Activated naive CD4-positive, alpha-beta T cell treated with anti-CD3 and anti-CD28 coated beads, Interleukin-2, amount 50 U/mL, for 24 hours (primary cell): ENCODE measurements around the gene ODAD4.

Source experiments
- H3K27ac Mint-ChIP-seq: one replicate; pipeline ENCODE4 v1.8.0; 2021; ENCODE audit warnings: mild to moderate bottlenecking, mixed read lengths
- H3K27me3 Mint-ChIP-seq: one replicate; pipeline ENCODE4 v1.8.0; 2021; ENCODE audit warnings: mixed read lengths
- H3K36me3 Mint-ChIP-seq: one replicate; pipeline ENCODE4 v1.8.0; 2021; ENCODE audit warnings: mixed read lengths
- H3K4me1 Mint-ChIP-seq: one replicate; pipeline ENCODE4 v1.8.0; 2021; ENCODE audit warnings: mixed read lengths
- H3K4me3 Mint-ChIP-seq: one replicate; pipeline ENCODE4 v1.8.0; 2021; ENCODE audit warnings: mild to moderate bottlenecking, mixed read lengths
- H3K9me3 Mint-ChIP-seq: one replicate; pipeline ENCODE4 v1.8.0; 2021; ENCODE audit warnings: mixed read lengths

The ODAD4 gene

GRCh38 chr17:41907633-41908539 lies 22.5 kb upstream of the ODAD4 start:
- H3K27ac Mint-ChIP-seq = no peak overlapping the region
- H3K36me3 Mint-ChIP-seq = peaks cover 17% of the 10 kb centered on the region
- H3K9me3 Mint-ChIP-seq = no peaks in the 10 kb centered on the region
- no peaks in the 10 kb centered on the region for H3K27me3 Mint-ChIP-seq
- H3K4me1 Mint-ChIP-seq = no peaks in the 10 kb centered on the region
- no peak overlapping the region for H3K4me3 Mint-ChIP-seq

DNA sequence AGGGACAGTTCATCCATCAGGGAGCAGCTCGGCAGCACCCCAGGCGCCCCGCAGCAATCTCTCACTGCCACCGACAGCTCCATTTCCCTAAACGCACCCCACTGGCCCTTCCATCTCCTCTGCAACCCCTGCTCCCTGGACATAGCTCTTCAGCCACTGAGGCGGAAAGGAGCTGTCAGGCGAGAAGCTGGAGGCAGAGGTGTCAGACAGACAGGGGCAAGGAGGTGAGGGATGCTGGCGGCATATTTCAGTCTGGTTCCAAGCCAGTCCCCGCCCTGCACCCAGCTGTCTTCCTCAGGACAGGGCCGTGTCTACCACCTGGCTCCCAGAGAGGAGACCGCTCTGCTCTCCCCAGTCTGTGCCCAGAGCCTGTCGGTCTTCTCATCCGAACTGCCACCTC lies 21.3 kb upstream of the ODAD4 start:
- Mint-ChIP-seq H3K4me1 (peaks cover under 1% of the 10 kb centered on the region), H3K27ac (no peak overlapping the region), H3K9me3 (no peaks in the 10 kb centered on the region), H3K36me3 (peaks cover 14% of the 10 kb centered on the region), H3K27me3 (no peaks in the 10 kb centered on the region), H3K4me3 (no peak overlapping the region)

DNA sequence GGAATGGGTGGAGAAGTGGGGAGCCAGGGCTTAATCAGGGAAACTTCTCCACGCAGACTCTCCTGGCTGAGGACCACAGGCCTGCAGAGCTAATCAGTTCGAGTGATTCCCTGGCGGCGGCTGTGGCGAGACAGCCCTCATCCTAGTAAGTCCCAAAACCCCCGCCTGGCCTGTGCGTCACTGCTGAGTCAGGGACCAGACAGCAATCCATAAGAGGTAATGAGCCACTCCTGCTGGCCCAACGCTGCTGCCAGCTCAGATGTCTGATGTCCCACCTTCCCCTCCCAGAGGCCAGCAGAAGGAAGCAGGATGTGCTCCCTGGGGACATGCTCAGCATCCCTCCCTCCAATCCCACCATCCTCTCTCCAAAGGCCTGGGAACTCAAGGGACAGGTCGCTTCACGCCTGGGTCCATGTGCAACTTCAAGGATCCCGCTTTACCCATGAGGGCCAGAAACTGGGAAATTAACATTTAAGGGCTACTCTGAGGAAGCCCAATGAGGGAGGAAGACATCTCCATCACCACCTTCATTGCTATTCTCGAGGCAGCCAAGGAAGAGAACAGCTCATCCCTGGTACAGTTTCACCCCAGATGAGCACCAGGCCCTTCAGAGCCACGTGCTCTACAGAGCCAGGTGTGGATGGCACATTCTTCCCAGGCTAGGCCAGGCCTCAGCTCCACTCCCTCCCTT lies 19.6 kb upstream of the ODAD4 start:
- peaks cover 14% of the 10 kb centered on the region for H3K36me3 Mint-ChIP-seq
- H3K4me3 Mint-ChIP-seq = no peak overlapping the region
- peaks cover 15% of the 10 kb centered on the region for H3K4me1 Mint-ChIP-seq
- no peaks in the 10 kb centered on the region for H3K9me3 Mint-ChIP-seq
- no peak overlapping the region for H3K27ac Mint-ChIP-seq
- H3K27me3 Mint-ChIP-seq = no peaks in the 10 kb centered on the region

GRCh38 chr17:41912925-41913324 lies 17.5 kb upstream of the ODAD4 start:
- Mint-ChIP-seq H3K9me3 (no peaks in the 10 kb centered on the region), H3K4me1 (peaks cover 27% of the 10 kb centered on the region), H3K27ac (no peak overlapping the region), H3K36me3 (peaks cover 12% of the 10 kb centered on the region), H3K4me3 (no peak overlapping the region), H3K27me3 (no peaks in the 10 kb centered on the region)

- no peak overlapping the region for H3K4me3 Mint-ChIP-seq
- H3K27ac Mint-ChIP-seq = no peak overlapping the region
- no peaks in the 10 kb centered on the region for H3K27me3 Mint-ChIP-seq
- H3K9me3 Mint-ChIP-seq = no peaks in the 10 kb centered on the region
- peaks cover 27% of the 10 kb centered on the region for H3K4me1 Mint-ChIP-seq
- peaks cover 11% of the 10 kb centered on the region for H3K36me3 Mint-ChIP-seq
Measured at GRCh38 chr17:41913798-41914197, 16.6 kb upstream of the ODAD4 start.

DNA sequence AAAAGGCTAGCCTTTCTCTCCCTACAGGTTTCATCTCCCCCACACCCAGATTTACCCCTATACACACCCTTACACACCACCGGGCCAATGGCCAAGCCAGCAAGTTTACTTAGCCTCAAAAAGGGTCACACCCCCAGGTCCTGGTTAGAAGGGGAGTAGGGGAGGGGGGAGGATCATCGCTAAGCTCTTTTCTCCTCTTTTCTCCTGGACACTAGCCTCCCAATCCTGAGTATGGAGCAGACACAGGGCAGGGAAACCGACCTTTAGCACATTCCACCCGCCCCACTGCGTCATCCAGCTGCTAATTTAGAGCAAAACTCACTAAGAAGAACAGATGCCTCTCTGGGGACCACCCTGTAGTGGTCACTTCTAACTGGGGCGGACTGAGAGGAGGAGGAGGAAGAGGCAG lies 16.1 kb upstream of the ODAD4 start:
- Mint-ChIP-seq H3K27me3 (no peaks in the 10 kb centered on the region), H3K27ac (no peak overlapping the region), H3K36me3 (peaks cover 10% of the 10 kb centered on the region), H3K4me1 (peaks cover 27% of the 10 kb centered on the region), H3K4me3 (no peak overlapping the region), H3K9me3 (no peaks in the 10 kb centered on the region)

GRCh38 chr17:41915020-41915419 lies 15.4 kb upstream of the ODAD4 start:
- Mint-ChIP-seq H3K27ac (no peak overlapping the region), H3K4me1 (peaks cover 28% of the 10 kb centered on the region), H3K4me3 (no peak overlapping the region)

DNA sequence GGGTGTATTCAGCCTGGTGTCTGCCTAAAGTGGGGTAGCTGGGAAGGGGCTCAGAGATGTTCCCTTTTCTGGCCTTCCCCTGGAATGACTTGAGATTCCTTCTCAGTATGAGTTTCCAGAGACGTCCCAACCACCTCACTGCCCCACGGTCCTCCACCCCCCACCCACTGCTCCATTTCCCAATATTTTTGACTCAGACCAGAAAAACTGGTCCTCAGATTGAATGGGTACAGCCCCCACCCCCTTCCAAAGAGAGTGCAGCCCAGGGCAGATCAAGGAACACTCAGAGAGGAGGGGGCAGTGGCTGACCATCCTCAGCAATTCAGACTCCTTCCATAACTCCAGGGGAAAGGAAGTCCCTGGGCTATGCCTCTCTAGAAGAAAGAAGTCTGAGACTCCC lies 14.9 kb upstream of the ODAD4 start:
- no peak overlapping the region for H3K27ac Mint-ChIP-seq
- no peaks in the 10 kb centered on the region for H3K27me3 Mint-ChIP-seq
- H3K4me3 Mint-ChIP-seq = peak overlapping the region; percentile 13
- peaks cover 31% of the 10 kb centered on the region for H3K4me1 Mint-ChIP-seq
- no peaks in the 10 kb centered on the region for H3K9me3 Mint-ChIP-seq
- H3K36me3 Mint-ChIP-seq = peaks cover 7% of the 10 kb centered on the region

More at GRCh38 chr17:41915020-41915419, 15.4 kb upstream of the ODAD4 start:
- Mint-ChIP-seq H3K9me3 (no peaks in the 10 kb centered on the region), H3K36me3 (peaks cover 7% of the 10 kb centered on the region), H3K27me3 (no peaks in the 10 kb centered on the region)

DNA sequence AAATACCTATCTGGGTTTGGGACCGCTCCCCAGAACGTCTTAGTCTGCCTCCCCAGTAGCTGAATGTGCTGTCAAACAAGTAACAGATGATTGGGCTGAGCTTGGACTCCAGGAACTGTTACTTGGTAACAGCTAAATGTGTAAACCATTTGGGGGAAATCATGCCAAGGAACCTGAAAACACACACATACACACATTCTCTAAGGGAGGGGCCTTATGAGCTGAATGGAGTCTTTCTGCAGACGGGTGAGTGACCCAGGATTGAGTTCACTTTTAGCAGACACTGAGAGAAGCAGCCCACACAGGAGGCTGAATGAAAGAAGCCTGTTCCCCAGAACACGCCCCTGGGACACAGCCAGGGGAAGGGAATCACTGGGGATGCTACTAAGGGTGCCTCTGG lies 13.2 kb upstream of the ODAD4 start:
- H3K9me3 Mint-ChIP-seq = no peaks in the 10 kb centered on the region
- peak overlapping the region; percentile 89 for H3K4me3 Mint-ChIP-seq
- peaks cover 7% of the 10 kb centered on the region for H3K36me3 Mint-ChIP-seq
- H3K27me3 Mint-ChIP-seq = no peaks in the 10 kb centered on the region
- H3K27ac Mint-ChIP-seq = peak overlapping the region; percentile 68
- peaks cover 31% of the 10 kb centered on the region for H3K4me1 Mint-ChIP-seq

GRCh38 chr17:41917679-41918313 lies 12.6 kb upstream of the ODAD4 start:
- Mint-ChIP-seq H3K4me3 (peak overlapping the region; percentile 89), H3K36me3 (peaks cover 2% of the 10 kb centered on the region), H3K27ac (peak overlapping the region; percentile 68), H3K27me3 (no peaks in the 10 kb centered on the region), H3K9me3 (no peaks in the 10 kb centered on the region), H3K4me1 (peaks cover 31% of the 10 kb centered on the region)

DNA sequence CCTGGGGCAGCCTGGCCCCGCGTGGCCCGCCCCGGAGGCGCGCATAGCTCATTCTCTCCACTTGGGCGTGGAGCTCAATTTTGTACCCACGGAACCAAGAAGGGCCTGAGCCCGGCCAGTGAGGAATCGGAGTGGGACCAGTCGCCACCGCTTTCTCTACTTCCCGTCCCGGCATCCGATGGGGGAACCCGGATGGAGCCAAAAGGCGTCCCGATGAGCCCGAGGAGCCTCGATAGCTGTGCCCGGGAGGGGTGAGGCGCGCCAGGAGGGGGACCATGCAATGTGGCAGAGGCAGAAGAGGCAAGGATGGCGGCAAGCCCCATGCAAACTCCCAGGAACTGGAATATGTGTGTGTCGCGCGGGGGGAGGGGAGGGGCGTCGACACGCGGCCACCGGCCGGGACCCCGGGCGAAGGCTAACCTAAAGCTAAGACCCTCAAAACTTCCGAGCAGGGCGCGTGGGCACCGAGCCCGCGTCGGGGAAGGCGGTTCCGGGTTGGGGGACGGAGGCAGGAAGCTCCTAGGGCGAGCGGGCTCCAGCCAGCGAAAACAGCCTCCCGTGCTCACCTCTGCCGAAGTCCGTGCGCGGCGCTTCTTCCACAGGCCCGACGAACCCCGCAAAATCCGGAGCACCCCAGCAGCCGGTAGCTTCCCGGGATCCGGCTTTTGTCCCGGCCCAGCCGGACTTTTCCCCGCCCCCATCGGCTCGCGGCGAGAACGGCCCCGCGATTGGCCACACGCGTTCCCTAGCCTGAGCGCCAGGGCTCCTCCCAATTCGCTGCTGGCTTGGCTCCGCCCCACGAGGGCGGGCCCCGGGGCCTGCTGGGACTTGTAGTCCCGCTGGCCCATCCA lies 11.9 kb upstream of the ODAD4 start, which contains the start of gene ACLY:
Gene ACLY, minus strand, starts transcription at position 638 of the 851 bp plus-strand sequence. CDS start 5,078 bp downstream, outside the sequence.
- H3K4me1 Mint-ChIP-seq = peaks cover 31% of the 10 kb centered on the region
- H3K36me3 Mint-ChIP-seq = peaks cover 2% of the 10 kb centered on the region
- no peaks in the 10 kb centered on the region for H3K9me3 Mint-ChIP-seq
- no peaks in the 10 kb centered on the region for H3K27me3 Mint-ChIP-seq
- H3K4me3 Mint-ChIP-seq = peak within 1 kb of the TSS; percentile 89
- H3K27ac Mint-ChIP-seq = peak within 1 kb of the TSS; percentile 80

DNA sequence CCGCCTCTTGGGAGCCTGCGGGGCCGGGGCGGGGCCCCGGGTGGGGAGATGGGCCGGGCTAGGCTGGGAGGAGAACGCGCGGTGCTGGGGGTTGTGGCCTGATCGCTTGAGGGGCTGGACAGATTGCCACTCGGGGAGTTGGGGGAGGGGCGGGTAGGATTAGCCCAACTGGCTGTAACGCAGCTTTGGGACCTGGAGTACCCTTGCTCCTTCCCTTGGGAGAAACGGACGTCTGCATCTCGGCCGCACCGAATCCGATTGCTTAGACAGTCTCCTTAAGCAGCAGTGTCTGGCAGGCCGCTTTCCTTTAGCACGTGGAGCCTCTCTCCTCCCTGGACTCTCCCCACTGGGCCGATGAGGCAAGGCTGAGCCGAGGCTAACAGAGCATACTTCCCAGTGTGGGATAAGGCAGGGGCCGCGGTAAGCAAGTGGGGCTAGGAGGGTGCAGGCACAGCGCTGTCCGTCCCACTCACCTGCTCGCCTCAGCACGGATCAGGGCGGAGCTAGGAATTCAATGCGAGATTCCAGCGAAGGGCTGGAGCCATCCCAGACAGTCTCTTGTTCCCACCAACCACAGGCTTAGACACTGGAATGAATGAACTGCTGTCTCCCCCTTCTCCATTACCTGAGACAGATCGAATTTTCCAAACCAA lies 11.1 kb upstream of the ODAD4 start:
- Mint-ChIP-seq H3K27me3 (no peaks in the 10 kb centered on the region), H3K36me3 (peaks cover 2% of the 10 kb centered on the region), H3K4me3 (peak overlapping the region; percentile 89), H3K4me1 (peaks cover 28% of the 10 kb centered on the region), H3K27ac (no peak overlapping the region), H3K9me3 (no peaks in the 10 kb centered on the region)

- peaks cover 21% of the 10 kb centered on the region for H3K4me1 Mint-ChIP-seq
- no peaks in the 10 kb centered on the region for H3K9me3 Mint-ChIP-seq
- H3K27ac Mint-ChIP-seq = peak overlapping the region; percentile 55
- H3K27me3 Mint-ChIP-seq = no peaks in the 10 kb centered on the region
- peaks cover 2% of the 10 kb centered on the region for H3K36me3 Mint-ChIP-seq
- peak overlapping the region; percentile 89 for H3K4me3 Mint-ChIP-seq
Measured at GRCh38 chr17:41919840-41920579, 10.4 kb upstream of the ODAD4 start.

DNA sequence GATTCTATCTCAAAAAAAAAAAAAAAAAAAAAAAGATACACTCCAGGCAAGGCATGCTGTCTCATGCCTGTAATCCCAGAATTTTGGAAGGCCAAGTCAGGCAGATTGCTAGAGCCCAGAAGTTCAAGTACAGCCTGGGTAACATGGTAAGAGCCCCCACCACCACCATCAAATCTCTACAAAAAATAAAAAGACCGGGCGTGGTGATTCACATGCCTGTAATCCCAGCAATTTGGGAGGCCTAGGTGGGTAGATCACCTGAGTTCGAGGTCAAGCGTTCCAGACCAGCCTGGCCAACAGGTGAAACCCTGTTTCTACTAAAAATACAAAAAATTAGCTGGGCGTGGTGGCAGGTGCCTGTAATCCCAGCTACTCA lies 9.8 kb upstream of the ODAD4 start:
- no peaks in the 10 kb centered on the region for H3K9me3 Mint-ChIP-seq
- peaks cover 18% of the 10 kb centered on the region for H3K4me1 Mint-ChIP-seq
- no peaks in the 10 kb centered on the region for H3K27me3 Mint-ChIP-seq
- H3K27ac Mint-ChIP-seq = no peak overlapping the region
- no peak overlapping the region for H3K4me3 Mint-ChIP-seq
- peaks cover 2% of the 10 kb centered on the region for H3K36me3 Mint-ChIP-seq
